PFSK-1 (cell line): ENCODE results near the gene FBXO10.

Experiments used
- FOXP2 ChIP-seq: optimal IDR thresholded peaks from 2 replicates; pipeline ENCODE3; 2011; ENCODE audit warnings: borderline replicate concordance, control low read depth, inconsistent platforms; ENCODE audit not compliant: insufficient read depth; ENCODE audit errors: extremely low read length, extremely low read depth
- SIN3A ChIP-seq: IDR thresholded peaks from 2 replicates; pipeline ENCODE4 v1.6.1; 2012; ENCODE audit warnings: mild to moderate bottlenecking, low read length, moderate library complexity, borderline replicate concordance; ENCODE audit not compliant: insufficient read depth
- TF ChIP-seq, protein P1 (sequence below), 2 experiments: IDR thresholded peaks; 2 replicates each; pipeline versions ENCODE4 v1.6.1 to v1.8.0; 2011 to 2012; ENCODE audit warnings: low read depth in 2 of 2, low read length in 2 of 2, control low read depth in 1 of 2, inconsistent platforms in 1 of 2, mild to moderate bottlenecking in 1 of 2, moderate library complexity in 1 of 2; ENCODE audit not compliant: insufficient read depth in 1 of 2

DNA sequence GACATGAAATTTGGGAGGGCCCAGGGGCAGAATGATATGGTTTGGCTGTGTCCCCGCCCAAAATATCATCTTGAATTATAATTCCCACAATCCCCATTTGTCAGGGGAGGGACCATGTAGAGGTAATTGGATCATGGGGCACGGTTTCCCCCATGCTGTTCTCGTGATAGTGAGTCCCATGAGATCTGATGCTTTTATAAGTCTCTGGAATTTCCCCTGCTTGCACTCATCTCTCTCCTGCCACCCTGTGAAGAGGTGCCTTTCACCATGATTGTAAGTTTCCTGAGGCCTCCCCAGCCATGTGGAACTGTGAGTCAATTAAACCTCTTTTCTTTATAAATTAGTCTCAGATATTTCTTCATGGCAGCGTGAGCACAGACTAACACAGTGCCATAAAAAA, 11.3 kb downstream of the FBXO10 start:
- TF ChIP-seq, protein P1, sequence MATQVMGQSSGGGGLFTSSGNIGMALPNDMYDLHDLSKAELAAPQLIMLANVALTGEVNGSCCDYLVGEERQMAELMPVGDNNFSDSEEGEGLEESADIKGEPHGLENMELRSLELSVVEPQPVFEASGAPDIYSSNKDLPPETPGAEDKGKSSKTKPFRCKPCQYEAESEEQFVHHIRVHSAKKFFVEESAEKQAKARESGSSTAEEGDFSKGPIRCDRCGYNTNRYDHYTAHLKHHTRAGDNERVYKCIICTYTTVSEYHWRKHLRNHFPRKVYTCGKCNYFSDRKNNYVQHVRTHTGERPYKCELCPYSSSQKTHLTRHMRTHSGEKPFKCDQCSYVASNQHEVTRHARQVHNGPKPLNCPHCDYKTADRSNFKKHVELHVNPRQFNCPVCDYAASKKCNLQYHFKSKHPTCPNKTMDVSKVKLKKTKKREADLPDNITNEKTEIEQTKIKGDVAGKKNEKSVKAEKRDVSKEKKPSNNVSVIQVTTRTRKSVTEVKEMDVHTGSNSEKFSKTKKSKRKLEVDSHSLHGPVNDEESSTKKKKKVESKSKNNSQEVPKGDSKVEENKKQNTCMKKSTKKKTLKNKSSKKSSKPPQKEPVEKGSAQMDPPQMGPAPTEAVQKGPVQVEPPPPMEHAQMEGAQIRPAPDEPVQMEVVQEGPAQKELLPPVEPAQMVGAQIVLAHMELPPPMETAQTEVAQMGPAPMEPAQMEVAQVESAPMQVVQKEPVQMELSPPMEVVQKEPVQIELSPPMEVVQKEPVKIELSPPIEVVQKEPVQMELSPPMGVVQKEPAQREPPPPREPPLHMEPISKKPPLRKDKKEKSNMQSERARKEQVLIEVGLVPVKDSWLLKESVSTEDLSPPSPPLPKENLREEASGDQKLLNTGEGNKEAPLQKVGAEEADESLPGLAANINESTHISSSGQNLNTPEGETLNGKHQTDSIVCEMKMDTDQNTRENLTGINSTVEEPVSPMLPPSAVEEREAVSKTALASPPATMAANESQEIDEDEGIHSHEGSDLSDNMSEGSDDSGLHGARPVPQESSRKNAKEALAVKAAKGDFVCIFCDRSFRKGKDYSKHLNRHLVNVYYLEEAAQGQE (IDR thresholded peaks at IDR 0.05; ENCODE audit: insufficient read depth in 1 of 2, low read depth in 2 of 2, low read length in 2 of 2), result no peak
- TF ChIP-seq FOXP2 (no peak), SIN3A (no peak)
